Glomerular endothelial cell (primary cell): ENCODE measurements around the gene STEEP1. TPM values are rescaled to one million over a fixed set of nuclear protein-coding genes. Genes with fewer than 3 reads are reported as not detected.

Experiments
- DNase-seq: peaks from one replicate; pipeline ENCODE4 v3.0.0-alpha.2; 2011; ENCODE audit warnings: low read depth, low spot score; ENCODE audit errors: extremely low read depth
- total RNA-seq: library from RNA; depleted of rRNA; stranded (reverse); fragments of >200 nt; gene quantifications from 2 replicates; pipeline ENCODE4 v1.2.3, GENCODE V29; 2015

Gene STEEP1
- 24.2 and 29.6 TPM in 2 replicates for total RNA-seq

DNA sequence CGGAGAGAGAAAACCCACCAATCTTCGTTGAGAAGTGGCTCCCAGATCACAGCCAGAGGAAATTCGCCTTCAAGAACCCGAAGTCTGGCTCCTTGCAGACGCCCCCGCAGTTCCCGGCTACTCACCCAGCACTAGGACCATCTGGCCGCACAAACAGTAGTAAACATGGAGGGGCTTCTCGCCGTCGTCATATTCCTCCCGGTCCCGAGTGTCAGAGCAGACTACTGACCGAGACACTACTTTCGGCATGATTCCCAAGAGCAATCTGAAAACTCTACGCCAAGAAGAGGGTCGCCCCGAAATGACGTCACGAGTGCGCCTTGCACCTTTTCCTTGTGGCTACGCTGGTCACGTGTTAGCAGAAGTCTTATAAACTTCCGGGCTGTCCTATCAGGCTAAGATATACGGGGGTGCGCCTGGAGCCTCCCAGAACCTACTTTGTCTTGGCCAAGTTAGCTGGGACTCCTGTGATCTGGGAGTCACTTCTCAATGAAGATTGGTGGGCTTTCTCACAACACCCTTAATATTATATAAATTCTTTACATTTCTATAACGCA is at the start of gene STEEP1:
TSS of gene STEEP1 (minus strand) at position 303 of the 557 bp plus-strand sequence. CDS start at position 249, 54 bp downstream.
- peak; percentile 64 for DNase-seq

DNA sequence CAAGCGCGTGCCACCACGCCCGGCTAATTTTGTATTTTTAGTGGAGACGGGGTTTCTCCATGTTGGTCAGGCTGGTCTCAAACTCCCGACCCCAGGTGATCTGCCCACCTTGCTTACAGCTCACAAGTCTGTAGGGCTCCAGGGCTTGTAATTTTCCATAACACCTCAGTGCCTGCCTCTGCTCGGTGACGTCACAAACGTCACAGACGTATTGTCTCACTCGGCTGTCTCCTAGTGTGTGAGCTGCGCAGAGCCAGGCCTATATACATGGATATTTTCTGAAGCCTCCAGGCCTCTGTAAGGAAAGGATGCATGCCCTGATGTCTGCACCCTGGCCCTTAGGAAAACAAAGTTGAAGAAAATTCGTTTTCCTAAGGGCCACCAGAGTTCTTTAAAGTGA is 49.6 kb upstream of the STEEP1 start:
- DNase-seq: no peak

DNA sequence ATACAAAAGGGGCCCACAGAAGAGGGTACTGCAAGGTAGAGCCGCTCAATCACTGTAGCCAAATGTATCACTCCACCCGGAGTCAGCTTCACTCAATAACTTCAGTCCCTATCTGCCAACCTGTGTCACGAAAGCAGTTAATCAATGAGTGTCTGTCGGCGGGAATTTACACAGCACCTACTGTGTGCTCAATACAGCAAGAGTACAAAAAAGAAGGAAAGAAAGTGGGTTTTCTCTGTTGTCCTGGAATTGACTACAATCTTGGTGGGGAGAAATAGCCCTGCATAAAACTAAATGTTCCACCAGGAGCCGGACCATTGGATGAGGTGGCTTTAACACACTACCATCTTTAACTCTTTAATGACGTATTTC is 41.8 kb upstream of the STEEP1 start:
- no peak for DNase-seq

DNA sequence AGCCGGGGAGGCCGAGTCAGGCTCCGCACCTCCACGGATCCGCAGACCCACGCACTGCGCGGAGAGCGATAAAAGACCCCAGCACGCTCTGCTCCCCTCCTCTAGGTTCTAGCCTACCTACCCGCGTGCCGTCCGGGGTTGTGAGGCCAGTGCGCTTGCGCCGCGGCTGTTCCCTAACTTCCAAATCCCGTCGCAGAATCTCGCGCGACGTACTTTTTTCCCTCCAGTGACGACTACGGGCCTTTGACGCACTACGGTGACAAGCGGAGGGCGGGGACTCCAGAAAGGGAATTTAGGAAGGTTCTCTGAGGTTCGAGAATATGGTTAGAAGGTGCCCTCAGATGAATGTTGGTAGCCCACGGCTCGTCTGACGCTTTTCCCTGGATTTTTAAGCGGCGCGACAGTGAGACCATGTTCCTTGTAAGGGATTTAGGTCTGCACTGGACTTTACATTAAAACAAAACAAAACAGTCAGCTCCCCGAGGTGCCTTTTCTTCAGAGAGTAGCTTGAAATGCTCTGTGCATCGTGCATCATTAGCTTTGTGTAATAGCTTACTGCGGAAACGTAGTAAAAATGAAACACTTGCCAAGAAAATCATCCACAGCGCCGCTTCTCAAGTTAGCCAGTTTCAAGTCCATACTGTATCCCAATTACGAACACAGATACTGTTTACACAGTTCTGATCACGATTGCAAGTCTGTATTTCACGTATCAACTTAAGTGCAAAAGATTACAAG is 41.2 kb upstream of the STEEP1 start, which contains the start of gene NKRF:
TSS of gene NKRF (minus strand) at position 145 of the 738 bp plus-strand sequence.
- DNase-seq: no peak

DNA sequence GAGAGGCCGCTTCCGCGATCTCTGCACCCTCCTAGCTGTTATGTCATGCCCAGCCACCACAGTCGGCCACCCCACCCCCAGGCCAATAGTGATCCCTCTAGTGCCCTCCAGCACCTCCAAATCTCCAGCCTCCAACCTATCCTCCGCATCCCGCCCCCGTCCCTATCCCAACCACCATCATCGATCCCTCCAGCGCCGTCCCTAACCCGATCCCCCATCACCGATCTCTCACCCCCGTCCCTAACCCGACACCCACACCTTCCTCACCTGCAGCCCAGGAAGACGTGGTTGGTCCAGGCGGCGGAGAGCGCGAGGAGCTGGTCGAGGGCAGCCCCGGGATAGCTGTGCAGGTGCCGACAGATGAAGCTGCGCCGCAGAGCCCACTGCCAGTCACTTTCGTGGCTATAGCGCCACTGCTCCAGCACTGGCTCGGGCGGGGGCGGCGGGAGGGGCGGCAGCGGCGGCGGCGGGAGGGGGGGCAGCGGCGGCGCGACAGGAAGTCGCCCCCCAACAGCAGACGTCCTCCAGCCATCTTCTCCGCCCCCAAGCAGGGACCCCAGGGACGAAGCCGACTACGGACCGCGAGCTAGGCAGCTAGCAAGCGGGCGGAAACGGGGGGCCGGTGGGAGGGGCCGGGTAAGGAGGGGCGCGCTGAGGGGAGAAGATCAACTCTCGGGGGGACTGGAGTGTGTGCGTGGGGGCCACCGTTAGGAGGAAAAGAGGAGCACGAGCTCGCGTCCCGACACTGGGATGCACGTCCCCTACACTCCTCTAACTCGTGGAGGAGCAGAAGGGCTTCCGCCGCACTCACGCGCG is 40.5 kb upstream of the STEEP1 start:
- no peak for DNase-seq

DNA sequence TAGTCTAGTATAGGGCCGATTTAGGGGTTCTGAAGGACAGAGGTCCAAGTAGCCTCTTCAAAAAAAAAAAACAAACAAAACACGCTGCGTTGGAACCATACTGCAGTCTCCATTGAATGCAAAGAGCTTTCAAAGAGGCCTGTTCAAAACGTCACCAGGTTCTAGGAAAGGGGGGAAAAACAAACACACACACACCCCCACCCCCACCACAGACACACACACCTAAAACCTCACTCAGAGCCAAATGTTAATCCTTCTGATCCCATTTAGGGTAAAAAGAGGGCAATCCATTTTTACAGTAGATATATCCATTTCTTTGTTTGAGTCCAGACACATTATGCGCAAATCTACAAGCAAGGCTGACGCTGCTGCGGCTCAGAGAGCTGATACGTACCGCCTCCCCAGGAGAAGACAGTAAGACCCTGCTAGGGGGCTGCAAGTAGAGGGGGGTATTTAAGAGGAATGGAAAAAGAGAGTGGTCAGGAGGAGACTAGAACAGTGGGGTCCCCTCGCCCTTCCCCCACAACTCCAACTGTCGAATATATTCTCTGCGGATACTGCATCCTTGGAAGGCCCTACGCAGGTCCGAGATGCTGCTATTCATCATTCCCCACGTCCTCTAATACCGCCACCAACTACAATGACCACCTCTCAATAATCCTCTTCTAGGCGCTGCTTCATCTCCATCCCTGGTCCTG is 39.7 kb upstream of the STEEP1 start:
- no peak for DNase-seq

DNA sequence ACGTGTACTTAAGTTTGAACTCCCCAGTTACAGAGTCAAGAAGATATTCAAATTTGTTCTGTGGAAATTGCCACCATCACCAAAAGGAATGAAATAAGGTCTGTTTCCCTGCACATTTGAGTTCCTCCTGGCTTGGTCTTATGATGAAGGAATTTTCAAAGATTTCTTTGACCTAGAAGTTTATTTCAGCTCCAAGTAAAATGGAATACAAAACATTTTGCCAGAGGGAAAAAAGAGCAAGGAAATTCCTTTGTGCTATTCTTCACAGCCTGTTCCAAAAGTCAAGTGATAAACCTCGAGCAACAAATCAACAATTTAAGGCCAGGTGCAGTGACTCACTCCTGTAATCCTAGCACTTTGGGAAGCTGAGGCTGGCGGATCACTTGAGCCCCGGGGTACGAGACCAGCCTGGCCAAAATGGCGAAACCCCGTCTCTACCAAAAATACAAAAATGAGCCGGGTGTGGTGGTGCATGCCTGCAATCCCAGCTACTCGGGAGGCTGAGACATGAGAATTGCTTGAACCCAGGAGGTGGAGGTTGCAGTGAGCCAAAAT is 37.6 kb upstream of the STEEP1 start:
- no peak for DNase-seq

DNA sequence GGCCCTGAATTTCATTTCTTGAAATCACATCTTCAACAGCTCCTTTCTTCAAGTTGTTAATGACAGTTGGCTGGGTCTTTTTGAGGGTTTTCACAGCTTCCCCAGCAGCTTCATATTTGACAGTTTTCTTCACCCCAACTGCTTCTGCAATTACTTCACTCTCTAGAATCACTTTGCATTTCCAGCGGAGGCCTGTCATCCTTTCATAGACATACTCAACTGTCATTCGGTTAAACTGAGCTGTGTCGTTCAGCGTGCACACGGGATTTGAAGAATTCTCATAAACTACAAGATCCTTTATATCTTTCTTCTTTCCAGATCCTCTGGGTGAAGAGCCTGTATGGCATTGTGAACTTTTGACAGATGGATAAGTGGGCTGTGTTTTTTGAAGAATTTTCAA is 24.6 kb upstream of the STEEP1 start:
- no peak for DNase-seq

DNA sequence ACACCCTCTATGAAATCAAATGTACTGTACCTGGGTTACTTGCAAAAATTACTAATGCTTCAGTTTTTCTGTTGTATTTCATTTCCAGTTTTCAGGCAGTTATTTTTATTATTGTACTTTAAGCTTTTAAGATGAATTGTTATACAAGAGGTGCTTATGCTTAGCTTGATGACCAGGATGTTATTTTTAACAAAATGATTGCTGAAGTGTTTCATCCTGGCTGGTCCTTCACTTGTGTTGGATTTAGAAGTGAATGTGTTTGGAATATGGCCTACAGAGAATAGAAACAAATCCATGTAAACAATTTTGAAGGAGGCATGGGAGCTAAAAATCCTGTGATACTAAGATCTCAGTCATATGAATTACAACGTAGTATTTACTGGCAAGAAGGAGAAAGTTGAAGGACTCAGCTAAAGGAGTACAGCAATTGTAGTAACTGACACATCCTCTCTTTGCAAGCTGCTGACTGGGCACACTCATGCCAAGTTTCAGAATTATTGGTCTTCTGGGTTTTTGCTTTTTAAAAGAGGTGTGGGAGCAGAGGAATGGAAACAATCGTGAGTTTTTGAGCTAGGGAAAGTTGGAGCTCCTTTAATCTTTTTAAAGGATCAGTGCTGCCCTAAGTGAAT is 18.3 kb upstream of the STEEP1 start:
- DNase-seq: no peak

DNA sequence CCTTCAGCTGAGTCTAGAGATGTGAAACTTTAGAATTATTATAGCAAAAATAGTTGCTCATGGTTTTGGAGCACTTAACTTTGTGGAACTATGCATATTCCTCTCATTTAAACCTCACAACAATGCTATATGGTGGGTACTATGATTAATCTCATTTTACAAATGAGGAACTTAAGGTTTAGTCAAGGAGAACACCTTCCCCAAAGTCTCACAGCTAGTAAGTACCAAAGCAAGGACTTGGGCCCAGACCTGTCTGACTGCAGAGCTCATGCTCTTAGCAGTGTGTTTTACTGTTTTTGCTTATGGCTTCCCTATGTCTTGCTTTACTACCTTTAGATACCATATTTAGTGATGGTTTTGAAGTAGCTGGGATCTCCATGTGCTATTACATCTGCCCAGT is 14.2 kb upstream of the STEEP1 start:
- DNase-seq: no peak

DNA sequence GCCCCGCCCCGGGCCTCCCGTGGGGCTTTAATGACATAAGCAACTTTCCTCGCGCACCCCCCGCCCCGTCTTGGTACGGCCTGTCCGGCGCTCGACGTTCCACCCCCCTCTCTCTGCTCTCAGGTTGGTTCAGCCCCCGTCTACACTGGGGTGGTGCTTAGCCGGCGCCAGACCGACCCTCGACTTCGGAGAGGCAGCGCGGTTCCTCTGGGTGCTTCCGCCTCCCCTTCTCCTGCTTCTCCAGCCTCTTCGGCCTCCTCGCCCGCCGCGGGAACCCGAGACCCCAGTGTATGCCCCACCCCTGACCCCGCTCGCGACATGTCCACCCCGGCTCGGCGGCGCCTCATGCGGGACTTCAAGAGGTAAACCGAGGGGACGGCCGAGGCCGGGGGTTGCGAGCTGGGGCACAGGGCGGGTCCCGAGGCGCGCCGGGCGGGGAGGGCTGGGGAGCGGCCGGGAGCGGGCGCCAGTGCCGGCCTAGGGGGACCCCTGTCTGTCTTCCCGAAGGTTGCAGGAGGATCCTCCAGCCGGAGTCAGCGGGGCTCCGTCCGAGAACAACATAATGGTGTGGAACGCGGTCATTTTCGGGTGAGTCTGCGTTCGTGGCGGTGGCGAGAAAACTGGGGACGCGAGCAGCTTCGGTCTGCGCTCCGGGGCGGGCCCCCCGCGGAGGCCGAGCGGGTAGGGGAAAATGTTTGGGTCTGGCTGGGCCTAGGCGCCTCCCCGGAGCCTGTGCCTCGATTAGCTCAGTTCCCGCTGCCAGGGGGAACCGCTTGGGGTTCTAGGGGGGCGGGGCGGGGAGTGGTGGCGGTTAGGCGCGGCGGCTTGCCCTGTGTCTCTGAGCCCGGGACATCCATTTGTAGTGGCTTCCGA is 9.4 kb upstream of the STEEP1 start, which contains the start of gene UBE2A:
TSS of gene UBE2A (plus strand) at position 170 of the 873 bp plus-strand sequence. CDS start at position 319, 149 bp downstream.
- DNase-seq: peak; percentile 31

DNA sequence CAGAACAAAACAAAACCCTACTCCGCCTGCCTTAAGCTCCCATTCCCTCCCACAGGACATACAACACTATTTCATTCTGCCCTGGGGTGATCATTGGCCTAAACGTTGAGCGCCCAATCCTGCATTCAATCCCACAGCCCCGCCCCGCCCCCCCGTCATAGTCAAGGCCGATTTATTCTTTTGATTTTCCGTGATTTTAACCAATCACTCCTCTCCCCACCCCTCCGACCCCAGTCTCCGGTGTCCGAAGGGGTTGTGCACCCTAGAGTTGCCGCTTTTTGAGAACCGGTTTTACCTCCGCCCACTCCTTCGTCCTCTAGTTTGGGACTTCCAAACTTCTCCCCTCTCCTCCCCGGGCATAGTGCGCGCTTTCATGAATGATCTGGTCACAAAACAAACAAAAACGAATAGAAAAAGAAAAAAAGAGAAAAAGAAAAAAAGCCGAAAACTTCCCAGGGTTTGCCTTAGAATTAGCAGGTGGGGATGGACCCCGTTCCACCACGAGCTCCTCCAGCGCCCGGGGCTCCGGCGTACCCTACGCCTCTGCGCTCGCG is 8.7 kb upstream of the STEEP1 start:
- DNase-seq: no peak

DNA sequence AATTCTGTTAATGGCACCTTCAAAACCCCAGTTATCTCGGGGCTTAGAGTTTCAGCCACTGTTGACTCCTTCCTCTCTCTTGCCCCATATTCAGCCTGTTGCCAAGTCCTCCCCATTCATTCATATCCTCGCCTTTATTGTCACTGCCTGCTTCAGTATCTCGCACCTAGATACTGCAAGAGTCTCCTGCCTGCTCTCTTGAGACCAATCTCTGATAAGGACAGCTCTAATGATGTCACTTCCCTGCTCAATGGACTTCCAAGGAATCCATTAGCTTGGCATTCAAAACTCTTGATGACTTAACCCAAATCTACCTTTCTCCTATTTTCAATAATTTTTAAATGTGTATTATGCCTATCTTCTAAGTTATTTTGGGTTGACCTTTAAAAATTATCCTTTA is 8.0 kb upstream of the STEEP1 start:
- no peak for DNase-seq

DNA sequence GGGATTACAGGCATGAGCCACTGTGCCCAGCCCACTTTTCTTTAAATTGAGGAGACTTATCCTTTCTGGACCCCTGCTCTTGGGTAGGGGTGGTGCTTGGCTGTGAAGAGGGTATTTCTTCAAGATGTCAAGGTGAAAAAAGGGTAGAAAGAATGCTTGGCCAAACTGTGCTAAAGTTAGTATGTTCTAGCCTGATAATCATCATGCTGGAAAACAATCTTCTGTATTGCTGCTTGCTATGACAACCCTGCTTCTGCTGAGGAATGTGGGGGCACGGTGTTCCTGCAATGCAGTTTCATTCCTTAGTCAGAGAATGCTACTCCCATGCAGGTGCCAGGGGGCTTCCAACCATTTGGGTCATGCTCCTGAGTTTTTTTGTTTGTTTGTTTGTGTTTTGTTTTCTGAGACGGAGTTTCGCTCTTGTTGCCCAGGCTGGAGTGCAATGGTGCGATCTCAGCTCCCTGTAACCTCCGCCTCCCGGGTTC is 5.2 kb upstream of the STEEP1 start:
- DNase-seq: no peak

DNA sequence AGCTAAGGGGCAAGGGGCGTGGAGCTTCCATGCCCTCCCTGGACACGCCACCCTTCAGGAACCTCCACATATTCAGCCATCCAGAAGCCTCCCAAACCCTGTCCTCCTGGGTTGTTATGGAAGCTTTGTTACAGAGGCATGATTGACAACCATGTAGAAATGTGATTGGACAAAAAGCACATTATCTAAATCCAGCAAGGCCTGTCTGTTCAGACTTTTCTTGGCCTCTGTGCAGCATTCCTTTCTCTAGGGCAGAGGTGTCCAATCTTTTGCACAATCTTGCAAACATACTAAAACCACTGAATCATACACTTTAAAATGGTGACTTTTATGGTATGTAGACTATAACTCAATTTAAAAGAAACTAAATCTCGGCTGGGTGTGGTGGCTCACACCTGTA is 12.7 kb downstream of the STEEP1 start:
- DNase-seq: no peak

DNA sequence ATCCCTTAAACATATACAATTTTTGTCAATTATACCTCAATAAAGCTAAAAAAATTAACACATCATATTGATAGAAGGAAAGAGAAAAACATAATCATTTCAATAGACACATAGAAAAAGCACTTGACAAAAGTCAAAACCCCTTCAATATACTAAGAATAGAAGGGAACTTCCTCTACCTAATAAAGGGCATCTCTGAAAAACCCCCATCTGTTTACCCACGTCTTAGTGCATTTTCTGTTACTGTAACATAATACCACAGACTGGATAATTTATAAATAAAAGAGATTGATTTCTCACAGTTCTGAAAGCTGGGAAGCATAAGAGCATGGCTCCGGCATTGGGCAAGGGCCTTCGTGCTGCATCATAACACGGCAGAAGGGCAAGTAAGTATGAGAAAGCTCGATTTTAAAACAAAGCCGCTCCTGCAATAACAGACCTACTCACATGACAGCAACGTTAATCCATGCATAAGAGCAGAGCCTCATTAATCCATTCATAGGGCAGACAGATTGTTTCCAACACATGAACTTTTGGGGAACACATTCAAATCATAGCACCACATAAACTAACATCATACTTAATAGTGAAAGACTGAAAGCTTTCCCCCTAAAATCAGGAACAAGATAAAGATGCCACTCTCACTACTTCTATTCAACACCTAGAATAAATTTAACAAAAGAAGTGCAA is 15.7 kb downstream of the STEEP1 start:
- DNase-seq: no peak

DNA sequence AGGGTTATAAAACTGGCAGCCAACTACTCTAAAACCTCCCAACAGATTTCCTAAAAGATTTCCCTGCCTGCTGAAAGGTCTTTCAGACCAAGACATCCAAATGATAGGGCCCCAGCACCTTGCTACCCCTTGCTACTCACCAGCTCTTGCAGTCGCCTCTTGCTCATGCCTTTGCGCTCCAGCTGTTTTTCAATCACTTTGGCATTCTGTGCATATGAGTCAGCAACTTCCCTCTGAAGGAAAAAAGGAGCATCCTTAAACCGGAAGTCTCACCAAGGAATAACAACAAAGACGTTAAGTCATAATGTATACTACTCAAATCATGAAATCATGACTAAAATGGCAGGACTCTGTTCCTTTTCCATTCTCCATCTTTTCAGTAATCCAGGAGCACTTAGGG is 24.0 kb downstream of the STEEP1 start:
- DNase-seq: peak; percentile 34

DNA sequence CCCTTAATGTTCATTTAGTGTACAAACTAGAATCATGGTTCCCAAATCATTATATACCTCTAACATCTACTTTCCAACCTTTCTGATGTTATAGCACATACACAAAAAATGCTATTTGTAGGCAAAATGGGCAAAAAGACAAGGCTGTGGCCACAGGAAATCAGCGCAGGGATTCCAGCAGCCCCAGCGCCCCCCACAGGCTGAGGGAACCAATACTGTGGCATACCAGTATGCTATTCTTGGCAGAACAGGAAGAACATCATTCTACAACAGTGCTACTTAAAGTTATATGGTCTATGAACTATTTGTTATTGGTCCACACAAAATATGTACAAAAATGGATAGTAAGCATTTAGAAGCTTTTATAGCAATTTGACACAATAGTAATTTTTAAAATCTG is 25.3 kb downstream of the STEEP1 start:
- no peak for DNase-seq
